Duodenal mucosa (tissue), 2 donors: ENCODE data around the gene MAPKAPK3.

ENCODE experiments used
- H3K27ac ChIP-seq: one replicate; pipeline ENCODE4 v1.7.0; 2013; ENCODE audit warnings: low read depth, low read length
- H3K27me3 ChIP-seq, 2 donors: one replicate each; pipeline ENCODE4 v1.7.0; 2013; ENCODE audit warnings: low read length in 2 of 2, control low read depth in 1 of 2; ENCODE audit not compliant: insufficient read depth in 2 of 2, control insufficient read depth in 1 of 2
- H3K36me3 ChIP-seq, 2 donors: one replicate each; pipeline ENCODE4 v1.7.0; 2013; ENCODE audit warnings: low read length in 2 of 2, control low read depth in 1 of 2; ENCODE audit not compliant: insufficient read depth in 2 of 2, control insufficient read depth in 1 of 2
- H3K4me1 ChIP-seq, 2 donors: one replicate each; pipeline ENCODE4 v1.7.0; 2013; ENCODE audit warnings: low read length in 2 of 2, control low read depth in 1 of 2; ENCODE audit not compliant: insufficient read depth in 2 of 2, control insufficient read depth in 1 of 2
- H3K4me3 ChIP-seq, 2 donors: one replicate each; pipeline ENCODE4 v1.7.0; 2013; ENCODE audit warnings: low read length in 2 of 2, low read depth in 1 of 2
- H3K9ac ChIP-seq, 2 donors: one replicate each; pipeline ENCODE4 v1.7.0; 2013; ENCODE audit warnings: low read length in 2 of 2, low read depth in 1 of 2
- H3K9me3 ChIP-seq, 2 donors: one replicate each; pipeline ENCODE4 v1.7.0; 2013; ENCODE audit warnings: low read length in 2 of 2, control low read depth in 1 of 2; ENCODE audit not compliant: control insufficient read depth in 1 of 2

MAPKAPK3 gene

DNA sequence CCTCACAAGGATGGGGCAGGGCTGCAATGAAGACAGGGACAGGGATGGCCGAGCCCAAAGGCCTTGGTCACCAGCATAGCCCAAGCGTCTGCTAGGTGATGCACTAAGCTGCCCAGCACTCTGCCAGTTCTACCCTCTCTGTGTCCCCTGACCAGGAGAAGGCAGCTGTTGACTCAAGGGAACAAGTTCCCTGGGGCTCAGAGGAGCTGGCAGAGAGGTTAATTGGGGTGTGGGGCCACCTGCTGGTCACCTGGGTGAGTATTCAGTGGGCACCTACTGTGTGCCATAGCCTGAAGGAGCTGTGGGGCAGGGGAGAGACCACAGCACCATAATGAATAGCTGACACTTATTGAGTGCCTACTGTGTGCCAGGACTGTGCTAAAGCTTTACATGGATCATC lies 35.8 kb downstream of the MAPKAPK3 start:
- H3K4me3 ChIP-seq: no peak overlapping the region
- H3K4me1 ChIP-seq: no peaks in the 10 kb centered on the region
- no peak overlapping the region for H3K9ac ChIP-seq
- peaks cover 0 to 13% of the 10 kb centered on the region in 2 donors for H3K36me3 ChIP-seq
- H3K27me3 ChIP-seq: no peaks in the 10 kb centered on the region
- no peak overlapping the region for H3K27ac ChIP-seq
- no peaks in the 10 kb centered on the region for H3K9me3 ChIP-seq

DNA sequence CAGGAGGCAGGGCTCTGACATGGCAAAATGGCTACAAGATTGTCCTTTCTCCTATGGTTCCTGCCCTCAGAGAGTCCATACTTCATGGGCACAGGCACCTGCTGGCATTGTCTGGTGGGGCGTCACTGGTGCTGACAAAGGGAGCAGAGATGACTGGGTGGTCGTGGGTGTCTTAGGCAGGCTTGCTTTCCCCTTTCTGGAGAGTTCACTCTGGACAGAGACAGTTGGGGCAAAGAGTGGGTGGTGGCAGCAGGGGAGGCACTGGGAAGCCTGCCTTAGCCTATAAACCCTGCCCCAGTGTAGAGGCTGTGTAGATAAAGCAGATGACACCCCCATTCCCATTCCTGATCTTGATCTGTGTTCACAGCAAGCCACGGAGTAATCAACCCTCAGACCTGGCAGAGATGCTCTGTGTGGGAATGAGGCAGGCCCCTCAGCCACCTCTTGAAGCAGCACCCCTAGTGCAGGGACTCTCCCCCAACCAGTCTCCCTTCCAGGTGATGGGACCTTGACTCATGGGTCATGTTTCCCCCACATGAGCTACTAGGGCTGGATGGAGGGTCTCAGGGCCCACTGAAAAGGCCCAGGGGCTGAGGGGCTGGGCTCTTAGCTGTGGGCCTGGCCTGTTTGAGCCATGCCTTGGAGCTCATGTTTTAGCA lies 37.1 kb downstream of the MAPKAPK3 start:
- Histone ChIP-seq H3K9me3 (no peaks in the 10 kb centered on the region), H3K4me1 (no peaks in the 10 kb centered on the region), H3K27me3 (no peaks in the 10 kb centered on the region), H3K27ac (no peak overlapping the region), H3K9ac (no peak overlapping the region), H3K4me3 (no peak overlapping the region), H3K36me3 (peaks cover 0 to under 1% of the 10 kb centered on the region in 2 donors)

DNA sequence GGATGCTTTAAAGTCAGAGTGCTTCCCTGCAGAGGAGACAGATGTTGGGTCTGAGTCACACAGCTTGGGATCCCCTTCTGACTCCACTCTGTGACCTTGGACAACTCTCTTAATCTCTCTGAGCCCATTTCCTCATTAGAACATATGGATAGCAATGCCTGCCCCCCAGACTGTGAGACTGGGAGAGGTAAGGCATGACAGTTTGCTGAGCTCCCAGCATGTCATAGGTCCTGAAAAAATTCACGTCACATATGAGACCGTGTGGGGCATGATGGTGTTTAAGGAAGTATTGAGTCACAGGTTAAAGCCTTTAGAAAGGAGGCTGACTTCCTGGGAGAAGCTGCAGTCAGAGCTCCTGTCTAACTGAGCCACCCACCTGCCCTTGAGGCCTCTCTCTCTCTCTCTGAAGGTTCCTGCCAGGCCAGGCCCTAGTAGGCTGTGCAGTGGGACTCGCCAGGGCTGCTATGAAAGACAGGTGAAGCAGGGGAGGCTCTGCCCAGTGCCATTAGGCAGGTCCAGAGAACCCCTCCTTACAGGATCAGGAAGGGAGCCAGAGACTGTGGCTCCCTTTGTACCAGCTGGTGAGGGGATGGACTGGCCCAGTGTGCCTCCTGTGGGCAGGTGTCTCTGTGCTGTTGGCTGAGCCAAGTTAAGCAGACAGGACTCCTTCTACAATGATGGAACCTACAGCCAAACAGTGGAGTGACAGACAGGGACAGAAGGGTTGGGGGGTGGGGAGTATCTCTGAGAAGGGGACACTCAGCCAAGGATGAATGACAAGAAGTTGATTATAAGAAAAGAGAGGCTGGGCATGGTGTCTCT lies 38.3 kb downstream of the MAPKAPK3 start:
- H3K4me3 ChIP-seq: no peak overlapping the region
- no peaks in the 10 kb centered on the region for H3K4me1 ChIP-seq
- no peaks in the 10 kb centered on the region for H3K27me3 ChIP-seq
- H3K9me3 ChIP-seq: no peaks in the 10 kb centered on the region
- no peak overlapping the region for H3K27ac ChIP-seq
- H3K9ac ChIP-seq: no peak overlapping the region
- no peaks in the 10 kb centered on the region for H3K36me3 ChIP-seq

DNA sequence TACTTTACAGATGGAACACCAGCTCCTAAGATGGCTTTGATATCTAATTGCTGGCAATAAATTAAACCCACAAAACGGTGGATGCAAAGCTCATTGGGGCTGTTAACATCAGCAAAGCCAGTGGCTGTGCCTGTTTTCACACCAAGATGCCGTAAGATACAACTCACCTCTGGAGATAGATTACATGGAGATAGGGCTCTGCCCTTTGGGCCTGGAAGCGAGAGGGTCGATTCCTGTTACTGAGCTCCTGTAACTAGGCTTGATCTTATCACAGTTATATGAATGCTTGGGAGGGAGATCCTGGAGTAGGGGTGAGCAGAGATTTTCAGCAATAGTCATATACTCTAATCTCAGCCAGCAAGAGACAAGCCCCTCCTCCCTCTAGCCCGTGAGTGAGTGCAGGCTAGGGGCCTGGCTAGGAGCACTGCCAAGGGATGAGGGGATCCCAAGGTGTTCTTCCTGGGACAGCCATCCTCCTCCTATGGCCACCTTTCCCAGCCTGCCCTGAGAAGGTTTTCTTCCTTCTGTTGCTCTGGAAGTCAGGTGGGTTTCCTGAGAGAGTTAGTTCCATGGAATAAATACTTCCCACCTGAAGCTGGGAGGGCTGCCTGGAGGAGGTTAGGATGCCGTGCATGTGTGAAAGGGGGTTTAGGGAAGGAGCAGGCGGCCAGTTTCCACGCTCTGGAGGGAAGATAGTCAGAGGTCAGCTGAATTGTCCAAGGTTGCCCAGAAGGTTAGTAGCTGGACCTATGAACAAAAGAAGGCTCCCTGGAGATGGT lies 39.7 kb downstream of the MAPKAPK3 start:
- Histone ChIP-seq H3K27ac (no peak overlapping the region), H3K9me3 (no peaks in the 10 kb centered on the region), H3K4me3 (no peak overlapping the region), H3K9ac (no peak overlapping the region), H3K36me3 (no peaks in the 10 kb centered on the region), H3K4me1 (no peaks in the 10 kb centered on the region), H3K27me3 (no peaks in the 10 kb centered on the region)

DNA sequence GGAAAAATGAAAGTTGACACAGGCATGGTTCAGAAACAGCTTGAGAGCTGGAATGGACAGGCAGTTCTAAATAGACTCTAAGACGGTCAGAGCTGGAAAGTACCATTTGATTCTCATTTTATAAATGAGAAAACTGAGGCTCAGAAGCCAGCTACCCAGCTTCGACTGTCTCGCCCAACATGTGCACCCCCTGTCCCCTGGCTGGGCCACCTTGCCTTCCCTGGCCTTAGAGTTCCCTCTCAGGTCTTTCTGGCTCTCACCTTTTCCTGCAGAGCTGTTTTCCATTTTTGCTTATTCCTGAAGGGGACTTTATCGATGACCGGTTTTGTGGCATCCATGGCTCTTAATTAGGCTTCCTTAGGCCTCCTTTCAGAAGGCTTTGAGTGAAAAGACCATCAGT lies 40.5 kb downstream of the MAPKAPK3 start:
- H3K4me1 ChIP-seq: no peaks in the 10 kb centered on the region
- H3K27ac ChIP-seq: no peak overlapping the region
- H3K9ac ChIP-seq: no peak overlapping the region
- no peak overlapping the region for H3K4me3 ChIP-seq
- no peaks in the 10 kb centered on the region for H3K36me3 ChIP-seq
- H3K9me3 ChIP-seq: no peaks in the 10 kb centered on the region
- no peaks in the 10 kb centered on the region for H3K27me3 ChIP-seq

DNA sequence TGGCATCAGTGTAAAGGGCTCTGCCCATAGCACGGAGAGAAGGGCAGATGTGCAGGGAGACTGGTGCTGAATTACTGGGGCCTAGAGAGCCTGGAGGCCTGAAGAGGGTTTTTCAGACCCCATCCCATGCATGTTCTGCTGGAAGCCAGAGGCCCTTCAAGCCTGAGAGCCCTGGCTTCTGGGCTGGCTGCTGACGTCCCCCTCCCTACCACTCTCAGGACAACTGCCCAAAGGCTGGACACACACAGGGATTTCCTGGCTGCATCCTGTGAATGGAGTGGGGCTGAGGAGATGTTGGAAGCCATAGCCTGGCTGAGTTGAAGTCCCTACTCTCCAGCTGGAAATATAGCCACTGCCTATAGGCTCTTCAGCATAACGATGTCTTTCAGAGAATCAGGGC lies 40.9 kb downstream of the MAPKAPK3 start:
- Histone ChIP-seq H3K27ac (no peak overlapping the region), H3K36me3 (no peaks in the 10 kb centered on the region), H3K4me3 (no peak overlapping the region), H3K9me3 (no peaks in the 10 kb centered on the region), H3K9ac (no peak overlapping the region), H3K27me3 (no peaks in the 10 kb centered on the region), H3K4me1 (no peaks in the 10 kb centered on the region)

DNA sequence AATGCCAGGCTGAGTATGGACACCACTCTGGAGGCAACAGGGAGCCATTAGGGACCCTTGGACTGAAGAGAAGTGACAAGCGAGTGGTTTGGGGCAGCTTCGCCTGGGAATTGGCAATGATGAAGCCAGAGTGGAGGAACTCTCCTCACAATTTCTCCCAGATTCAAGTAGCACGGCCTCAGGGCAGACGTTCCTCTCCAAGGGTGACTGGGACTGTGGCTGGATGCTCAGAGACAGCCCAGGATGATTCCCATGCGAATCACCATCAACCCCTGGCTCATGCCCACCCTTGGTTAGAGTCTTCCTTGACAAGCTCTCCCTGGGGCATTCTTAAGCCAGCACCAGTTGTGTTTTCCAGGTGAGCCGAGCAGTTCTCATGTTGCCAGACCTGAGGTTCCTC lies 41.5 kb downstream of the MAPKAPK3 start:
- H3K27me3 ChIP-seq: no peaks in the 10 kb centered on the region
- no peak overlapping the region for H3K9ac ChIP-seq
- H3K36me3 ChIP-seq: no peaks in the 10 kb centered on the region
- no peaks in the 10 kb centered on the region for H3K9me3 ChIP-seq
- no peak overlapping the region for H3K4me3 ChIP-seq
- no peaks in the 10 kb centered on the region for H3K4me1 ChIP-seq
- no peak overlapping the region for H3K27ac ChIP-seq

DNA sequence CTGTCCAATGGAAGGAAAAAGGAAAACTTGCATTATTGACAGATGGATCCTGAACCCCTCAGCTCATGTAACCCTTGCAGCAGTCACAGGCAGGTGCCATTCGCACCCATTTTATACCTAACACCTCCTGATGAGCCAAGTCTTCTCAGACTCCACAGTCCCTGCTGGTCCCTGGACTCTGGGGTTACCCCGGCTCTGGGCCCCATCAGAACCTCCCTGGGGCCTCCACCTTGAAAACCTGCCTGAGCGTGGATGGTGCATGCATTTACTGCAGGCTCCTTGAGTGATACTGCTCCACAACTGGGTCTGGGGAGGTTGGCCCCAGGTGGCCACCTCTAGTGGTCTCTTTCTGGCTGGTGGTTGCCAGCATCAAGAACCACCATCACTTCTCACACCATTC lies 41.9 kb downstream of the MAPKAPK3 start:
- Histone ChIP-seq H3K9me3 (no peaks in the 10 kb centered on the region), H3K27me3 (no peaks in the 10 kb centered on the region), H3K4me1 (no peaks in the 10 kb centered on the region), H3K27ac (no peak overlapping the region), H3K4me3 (no peak overlapping the region), H3K36me3 (no peaks in the 10 kb centered on the region), H3K9ac (no peak overlapping the region)

DNA sequence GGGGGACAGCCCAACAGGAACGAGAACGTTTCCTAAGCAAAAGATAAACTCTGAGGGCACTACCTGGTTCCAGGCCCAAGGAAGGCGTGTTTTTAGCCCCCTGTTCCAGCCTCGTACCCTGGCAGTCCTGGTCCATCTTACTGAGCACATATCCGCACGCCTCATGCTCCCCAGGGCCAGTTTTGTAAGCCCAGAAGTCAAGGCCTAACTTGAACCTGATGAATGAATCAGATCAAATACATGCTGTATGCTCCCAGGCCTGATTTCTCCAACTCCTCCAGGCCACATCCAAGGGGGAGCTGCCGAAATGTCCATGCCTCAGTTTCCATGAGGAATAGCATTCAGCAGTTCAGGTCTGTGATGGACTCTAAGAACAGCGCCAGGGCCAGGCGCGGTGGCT lies 43.4 kb downstream of the MAPKAPK3 start:
- no peak overlapping the region for H3K4me3 ChIP-seq
- no peaks in the 10 kb centered on the region for H3K9me3 ChIP-seq
- H3K36me3 ChIP-seq: no peaks in the 10 kb centered on the region
- H3K4me1 ChIP-seq: no peaks in the 10 kb centered on the region
- peaks cover 0 to 4% of the 10 kb centered on the region in 2 donors for H3K27me3 ChIP-seq
- H3K9ac ChIP-seq: no peak overlapping the region
- H3K27ac ChIP-seq: no peak overlapping the region

DNA sequence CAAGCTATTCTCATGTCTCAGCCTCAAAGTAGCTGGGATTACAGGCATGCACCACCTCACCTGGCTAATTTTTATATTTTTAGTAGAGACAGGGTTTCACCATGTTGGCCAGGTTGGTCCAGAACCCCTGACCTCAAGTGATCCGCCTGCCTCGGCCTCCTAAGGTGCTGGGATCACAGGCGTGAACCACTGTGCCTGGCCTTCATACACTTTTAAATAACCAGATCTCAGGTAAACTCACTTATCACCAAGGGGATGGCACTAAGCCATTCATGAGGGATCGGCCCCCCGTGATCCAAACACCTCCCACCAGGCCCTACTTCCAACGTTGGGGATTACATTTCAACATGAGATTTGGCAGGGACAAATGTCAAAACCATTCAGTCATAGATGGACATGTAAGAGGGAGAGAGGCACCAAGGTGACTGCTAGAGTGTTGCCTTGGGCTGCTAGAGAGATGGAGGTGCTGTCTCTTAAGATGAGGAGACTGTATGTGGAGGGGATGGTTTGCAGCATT lies 44.4 kb downstream of the MAPKAPK3 start:
- no peak overlapping the region for H3K27ac ChIP-seq
- H3K36me3 ChIP-seq: no peaks in the 10 kb centered on the region
- no peaks in the 10 kb centered on the region for H3K9me3 ChIP-seq
- H3K27me3 ChIP-seq: peaks cover under 1 to 8% of the 10 kb centered on the region in 2 donors
- no peak overlapping the region for H3K9ac ChIP-seq
- no peak overlapping the region for H3K4me3 ChIP-seq
- H3K4me1 ChIP-seq: no peaks in the 10 kb centered on the region
